Activated CD4-positive, alpha-beta T cell treated with anti-CD3 and anti-CD28 coated beads for 24 hours (primary cell): ENCODE data around the gene SREBF2.
"Not testable (repeated sequence)": the region's sequence is repeated elsewhere in the genome, so short reads cannot be mapped to it uniquely, and the experiment has no call there.

ENCODE experiments used
- DNase-seq, 2 donors: peaks; one replicate each; pipeline ENCODE4 v3.0.0-alpha.2; 2020; ENCODE audit warnings: low read depth in 2 of 2

SREBF2 gene

GRCh38 chr22:41821471-41822316 is 11.2 kb upstream of the SREBF2 start:
- no peak for DNase-seq

- DNase-seq, result peak in 1 of 2 donors; percentile 45
Observed at GRCh38 chr22:41822317-41823057, 10.4 kb upstream of the SREBF2 start.

GRCh38 chr22:41823797-41824196 is 9.1 kb upstream of the SREBF2 start:
- DNase-seq, result no peak

- DNase-seq, result no peak
Observed at GRCh38 chr22:41825376-41825775, 7.5 kb upstream of the SREBF2 start.

GRCh38 chr22:41826021-41826420 is 6.9 kb upstream of the SREBF2 start:
- no peak for DNase-seq

GRCh38 chr22:41826430-41827383 is 6.2 kb upstream of the SREBF2 start:
- DNase-seq, result no peak

- DNase-seq, result no peak
Observed at GRCh38 chr22:41827671-41828070, 5.2 kb upstream of the SREBF2 start.

GRCh38 chr22:41828516-41828915 is 4.4 kb upstream of the SREBF2 start:
- no peak for DNase-seq

- DNase-seq, result no peak
Observed at GRCh38 chr22:41830174-41830573, 2.7 kb upstream of the SREBF2 start.

GRCh38 chr22:41831383-41831782 is 1.5 kb upstream of the SREBF2 start:
- no peak for DNase-seq

GRCh38 chr22:41831828-41832552 is 915 bp upstream of the SREBF2 start:
- no peak for DNase-seq

- DNase-seq, result no peak
Observed at GRCh38 chr22:41833369-41834004, 582 bp downstream of the SREBF2 start.

- no peak for DNase-seq
Observed at GRCh38 chr22:41834005-41834944, 1.4 kb downstream of the SREBF2 start.

- not testable (repeated sequence) for DNase-seq
Observed at GRCh38 chr22:41835462-41835861, 2.6 kb downstream of the SREBF2 start.

GRCh38 chr22:41836551-41836950 is 3.6 kb downstream of the SREBF2 start:
- no peak for DNase-seq

GRCh38 chr22:41838842-41839618 is 6.1 kb downstream of the SREBF2 start:
- DNase-seq, result no peak

- no peak for DNase-seq
Observed at GRCh38 chr22:41840216-41840615, 7.3 kb downstream of the SREBF2 start.

GRCh38 chr22:41841085-41841712 is 8.3 kb downstream of the SREBF2 start:
- DNase-seq, result no peak
